ENCODE data around the gene MAP7.

The MAP7 gene

DNA sequence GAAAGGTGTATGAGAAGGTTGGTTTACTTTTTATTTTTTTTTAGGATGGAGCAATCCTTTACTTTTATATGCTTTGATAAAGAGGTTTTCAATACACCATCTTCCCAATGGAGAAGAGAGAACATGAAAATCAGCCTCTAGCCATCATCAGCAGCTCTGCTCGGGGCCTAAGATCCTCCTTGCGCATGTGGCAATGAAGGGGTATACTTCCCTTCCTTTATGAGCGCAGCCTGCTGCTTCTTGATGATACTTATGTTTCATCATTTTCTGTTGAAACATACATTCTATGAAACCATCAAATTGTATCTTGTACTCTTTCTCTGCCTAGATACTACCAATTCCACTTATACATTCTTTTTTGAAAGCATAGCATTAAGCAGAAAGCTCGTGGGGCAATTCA lies 74.5 kb downstream of the MAP7 start:
- no peak overlapping the region for H3K4me3 ChIP-seq (ENCODE audit: low read depth, low read length)
- TF ChIP-seq, protein P1, sequence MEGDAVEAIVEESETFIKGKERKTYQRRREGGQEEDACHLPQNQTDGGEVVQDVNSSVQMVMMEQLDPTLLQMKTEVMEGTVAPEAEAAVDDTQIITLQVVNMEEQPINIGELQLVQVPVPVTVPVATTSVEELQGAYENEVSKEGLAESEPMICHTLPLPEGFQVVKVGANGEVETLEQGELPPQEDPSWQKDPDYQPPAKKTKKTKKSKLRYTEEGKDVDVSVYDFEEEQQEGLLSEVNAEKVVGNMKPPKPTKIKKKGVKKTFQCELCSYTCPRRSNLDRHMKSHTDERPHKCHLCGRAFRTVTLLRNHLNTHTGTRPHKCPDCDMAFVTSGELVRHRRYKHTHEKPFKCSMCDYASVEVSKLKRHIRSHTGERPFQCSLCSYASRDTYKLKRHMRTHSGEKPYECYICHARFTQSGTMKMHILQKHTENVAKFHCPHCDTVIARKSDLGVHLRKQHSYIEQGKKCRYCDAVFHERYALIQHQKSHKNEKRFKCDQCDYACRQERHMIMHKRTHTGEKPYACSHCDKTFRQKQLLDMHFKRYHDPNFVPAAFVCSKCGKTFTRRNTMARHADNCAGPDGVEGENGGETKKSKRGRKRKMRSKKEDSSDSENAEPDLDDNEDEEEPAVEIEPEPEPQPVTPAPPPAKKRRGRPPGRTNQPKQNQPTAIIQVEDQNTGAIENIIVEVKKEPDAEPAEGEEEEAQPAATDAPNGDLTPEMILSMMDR (IDR thresholded peaks at IDR 0.05; ENCODE audit: low read depth, low read length, missing control alignments): no peak
- DNase-seq (ENCODE audit: low read depth): no peak

DNA sequence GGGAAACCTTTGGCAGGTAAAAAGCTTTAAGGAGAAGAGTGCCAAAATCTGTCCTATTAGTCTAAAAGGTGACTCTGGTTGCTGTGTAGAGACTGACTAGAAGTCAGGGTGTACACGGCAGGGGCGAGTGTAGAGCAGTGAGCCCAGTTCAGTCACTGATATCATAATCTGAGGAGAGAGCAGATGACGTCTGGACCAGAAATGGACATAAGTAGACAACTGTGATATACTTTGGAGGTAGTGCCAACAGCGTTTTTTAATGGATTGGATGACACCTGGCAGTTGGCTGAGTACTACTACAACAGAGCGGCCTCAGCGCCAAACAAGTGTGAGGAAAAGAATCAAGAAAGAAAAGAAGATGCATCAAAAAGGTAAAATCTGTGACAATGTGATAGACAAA lies 76.0 kb downstream of the MAP7 start:
- no peak overlapping the region for H3K4me3 ChIP-seq (ENCODE audit: low read depth, low read length)
- TF ChIP-seq, protein P1 (IDR thresholded peaks at IDR 0.05; ENCODE audit: low read depth, low read length, missing control alignments): no peak
- DNase-seq (ENCODE audit: low read depth): no peak

DNA sequence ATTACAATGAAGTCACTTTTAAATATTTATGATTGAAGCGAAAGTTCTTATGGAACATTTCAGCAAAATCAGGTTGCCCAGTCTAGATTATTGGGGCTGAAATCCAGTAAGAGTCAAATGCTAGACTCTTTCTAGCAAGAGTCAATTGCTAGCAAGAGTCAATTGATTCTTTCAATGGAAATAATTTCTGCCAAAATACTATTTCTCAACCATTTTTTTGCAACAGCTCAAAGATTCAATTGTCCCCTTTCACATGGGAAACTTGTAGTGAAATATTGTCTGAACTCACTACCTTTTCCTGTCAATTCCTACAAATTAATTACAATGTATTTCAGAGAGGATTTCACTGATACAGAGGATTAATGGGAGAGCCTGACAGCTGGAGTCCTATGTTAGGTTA lies 78.3 kb downstream of the MAP7 start:
- H3K4me3 ChIP-seq (ENCODE audit: low read depth, low read length): no peak overlapping the region
- DNase-seq (ENCODE audit: low read depth): no peak
- TF ChIP-seq, protein P1 (IDR thresholded peaks at IDR 0.05; ENCODE audit: low read depth, low read length, missing control alignments): no peak

DNA sequence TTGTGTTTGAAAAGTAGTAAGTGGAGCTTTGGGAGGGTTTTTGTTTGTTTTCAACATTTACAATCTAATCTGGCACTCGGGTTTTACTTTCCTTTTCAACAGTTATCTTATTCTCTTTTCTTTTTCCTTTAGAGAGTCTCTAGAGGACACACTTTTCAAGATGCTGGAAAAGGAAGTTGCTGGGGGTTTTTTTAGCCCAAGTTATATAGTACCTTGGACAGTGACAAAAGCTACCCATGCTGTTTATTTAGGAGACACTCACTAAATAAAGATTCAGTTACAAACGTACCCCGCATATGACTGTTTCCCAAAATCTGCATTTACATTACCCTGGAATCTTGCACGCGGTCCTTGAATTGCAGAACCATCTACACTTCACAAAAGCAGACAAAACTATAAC lies 78.8 kb downstream of the MAP7 start:
- TF ChIP-seq, protein P1 (IDR thresholded peaks at IDR 0.05; ENCODE audit: low read depth, low read length, missing control alignments): no peak
- no peak overlapping the region for H3K4me3 ChIP-seq (ENCODE audit: low read depth, low read length)
- no peak for DNase-seq (ENCODE audit: low read depth)

DNA sequence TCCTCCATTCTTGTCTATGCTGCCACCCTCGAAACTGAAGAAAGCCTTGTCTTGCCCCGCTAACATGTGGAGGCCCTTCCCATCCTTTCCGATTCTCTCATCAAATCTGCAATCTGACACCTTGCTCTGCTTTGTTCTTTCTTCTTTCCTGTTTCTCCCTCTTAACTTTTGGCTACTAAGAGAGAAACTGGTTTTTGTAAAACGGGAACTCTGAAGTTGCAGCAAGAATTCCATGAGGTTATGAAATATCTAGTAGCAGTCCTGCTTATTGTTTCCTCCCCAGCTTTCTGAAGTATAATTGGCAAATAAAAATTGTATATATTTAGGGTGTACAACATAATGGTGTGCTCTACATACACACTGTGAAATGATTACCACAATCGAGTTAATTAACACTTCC lies 80.2 kb downstream of the MAP7 start:
- TF ChIP-seq, protein P1 (IDR thresholded peaks at IDR 0.05; ENCODE audit: low read depth, low read length, missing control alignments): no peak
- DNase-seq (ENCODE audit: low read depth): no peak
- H3K4me3 ChIP-seq (ENCODE audit: low read depth, low read length): no peak overlapping the region

DNA sequence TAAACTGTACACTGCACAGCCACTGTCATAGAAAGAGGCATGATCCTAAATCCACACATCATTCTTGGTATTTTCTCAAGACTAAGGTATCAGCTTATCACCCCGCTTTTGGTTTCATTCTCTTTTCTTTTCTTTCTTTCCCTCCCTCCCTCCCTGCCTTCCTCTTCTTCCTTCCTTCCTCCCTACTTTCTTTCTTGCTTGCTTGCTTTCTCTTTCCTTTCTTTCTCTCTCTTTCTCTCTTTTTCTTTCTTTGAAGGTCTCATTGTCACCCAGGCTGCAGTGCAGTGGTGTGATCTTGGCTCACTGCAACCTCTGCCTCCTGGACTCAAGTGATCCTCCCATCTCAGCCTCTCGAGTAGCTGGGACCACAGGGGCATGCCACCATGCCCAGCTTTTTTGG lies 81.1 kb downstream of the MAP7 start:
- TF ChIP-seq, protein P1 (IDR thresholded peaks at IDR 0.05; ENCODE audit: low read depth, low read length, missing control alignments): no peak
- no peak overlapping the region for H3K4me3 ChIP-seq (ENCODE audit: low read depth, low read length)
- no peak for DNase-seq (ENCODE audit: low read depth)

DNA sequence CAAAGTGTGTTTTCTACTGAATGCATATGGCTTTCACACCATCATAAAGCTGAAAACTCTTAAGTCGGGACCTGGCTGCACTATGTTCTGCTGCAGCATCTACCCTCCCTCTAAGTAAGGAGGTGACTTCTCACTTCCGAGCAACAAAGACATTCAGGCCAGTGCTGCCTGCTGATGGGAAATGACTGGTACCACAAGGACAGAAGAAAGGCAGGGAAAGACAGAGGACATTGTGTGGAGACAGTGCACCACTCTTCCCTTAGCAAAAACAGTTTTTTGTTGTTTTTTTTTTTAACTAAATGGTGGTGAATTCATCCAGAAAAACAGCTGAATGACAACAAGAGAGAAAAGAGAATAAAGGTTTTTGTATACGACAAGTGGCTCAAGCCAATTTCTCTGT lies 81.5 kb downstream of the MAP7 start:
- TF ChIP-seq, protein P1 (IDR thresholded peaks at IDR 0.05; ENCODE audit: low read depth, low read length, missing control alignments): no peak
- DNase-seq (ENCODE audit: low read depth): no peak
- H3K4me3 ChIP-seq (ENCODE audit: low read depth, low read length): no peak overlapping the region

Measured in GM12864 (cell line).